ENCODE data around the gene SIRPG. TPM values are rescaled to one million over a fixed set of nuclear protein-coding genes. Genes with fewer than 3 reads are reported as not detected.

Gene SIRPG
- total RNA-seq, 6 experiments from 2014 or later: 0.31 to 0.37 TPM; not detected in 4

GRCh38 chr20:1637755-1638154, 19.8 kb downstream of the SIRPG start:
- DNase-seq (no peak), ATAC-seq (no peak)
- no peaks in the 10 kb centered on the region for H3K36me3 ChIP-seq
- no peak overlapping the region for H3K4me3 ChIP-seq
- no peaks in the 10 kb centered on the region for H3K9me3 ChIP-seq
- no peaks in the 10 kb centered on the region for H3K4me1 ChIP-seq
- 53% methylated on average over 2 of the region's 2 CpGs for WGBS (ENCODE audit: insufficient coverage, low coverage, low lambda C conversion rate, missing lambda C conversion rate)
- H3K27me3 ChIP-seq: no peaks in the 10 kb centered on the region
- no peak overlapping the region for H3K27ac ChIP-seq
- intact Hi-C loops (cut with DNase I): no loop called here
- TF ChIP-seq POLR2A (IDR thresholded peaks at IDR 0.05): no peak
- TF ChIP-seq CTCF (IDR thresholded peaks at IDR 0.05): no peak

- TF ChIP-seq CTCF (IDR thresholded peaks at IDR 0.05) (no peak), POLR2A (IDR thresholded peaks at IDR 0.05) (no peak)
- Histone ChIP-seq H3K36me3 (no peaks in the 10 kb centered on the region), H3K9me3 (no peaks in the 10 kb centered on the region), H3K4me3 (no peak overlapping the region), H3K27me3 (no peaks in the 10 kb centered on the region), H3K27ac (no peak overlapping the region), H3K4me1 (no peaks in the 10 kb centered on the region)
- DNase-seq (no peak), ATAC-seq (no peak)
- intact Hi-C loops (cut with DNase I): no loop called here
- 34% methylated on average over 2 of the region's 2 CpGs for WGBS (ENCODE audit: insufficient coverage, low coverage, low lambda C conversion rate, missing lambda C conversion rate)
Measured at GRCh38 chr20:1637226-1637625, 20.4 kb downstream of the SIRPG start.

GRCh38 chr20:1636621-1637020, 21.0 kb downstream of the SIRPG start:
- peak; percentile 19 to 46 (median 37) for ATAC-seq
- Histone ChIP-seq H3K36me3 (no peaks in the 10 kb centered on the region), H3K27me3 (no peaks in the 10 kb centered on the region), H3K4me1 (no peaks in the 10 kb centered on the region), H3K27ac (no peak overlapping the region), H3K9me3 (no peaks in the 10 kb centered on the region), H3K4me3 (no peak overlapping the region)
- 33% methylated on average over 2 of the region's 2 CpGs for WGBS (ENCODE audit: insufficient coverage, low coverage, low lambda C conversion rate, missing lambda C conversion rate)
- TF ChIP-seq CTCF (IDR thresholded peaks at IDR 0.05): no peak
- no peak for TF ChIP-seq POLR2A (IDR thresholded peaks at IDR 0.05)
- no peak for DNase-seq
- intact Hi-C loops (cut with DNase I): no loop called here

- intact Hi-C loops (cut with DNase I): no loop called here
- no peaks in the 10 kb centered on the region for H3K4me1 ChIP-seq
- ATAC-seq: no peak
- TF ChIP-seq POLR2A (IDR thresholded peaks at IDR 0.05) (no peak), CTCF (IDR thresholded peaks at IDR 0.05) (no peak)
- H3K27ac ChIP-seq: no peak overlapping the region
- DNase-seq: no peak
- no peaks in the 10 kb centered on the region for H3K9me3 ChIP-seq
- WGBS (ENCODE audit: insufficient coverage, low coverage, low lambda C conversion rate, missing lambda C conversion rate): 87% methylated on average over 5 of the region's 10 CpGs
- H3K27me3 ChIP-seq: no peaks in the 10 kb centered on the region
- H3K36me3 ChIP-seq: no peaks in the 10 kb centered on the region
- no peak overlapping the region for H3K4me3 ChIP-seq
Measured at GRCh38 chr20:1635291-1635979, 22.1 kb downstream of the SIRPG start.
